Measurements from ENCODE around the gene ZHX3. TPM values are rescaled to one million over a fixed set of nuclear protein-coding genes. Genes with fewer than 3 reads are reported as not detected.

Gene ZHX3
- total and polyA plus RNA-seq, 10 of the 15 experiments (the other 5 are each of a cell fraction or from before 2014, with no cell fraction given), result 1.3 to 14.0 (median 5.0) TPM

DNA sequence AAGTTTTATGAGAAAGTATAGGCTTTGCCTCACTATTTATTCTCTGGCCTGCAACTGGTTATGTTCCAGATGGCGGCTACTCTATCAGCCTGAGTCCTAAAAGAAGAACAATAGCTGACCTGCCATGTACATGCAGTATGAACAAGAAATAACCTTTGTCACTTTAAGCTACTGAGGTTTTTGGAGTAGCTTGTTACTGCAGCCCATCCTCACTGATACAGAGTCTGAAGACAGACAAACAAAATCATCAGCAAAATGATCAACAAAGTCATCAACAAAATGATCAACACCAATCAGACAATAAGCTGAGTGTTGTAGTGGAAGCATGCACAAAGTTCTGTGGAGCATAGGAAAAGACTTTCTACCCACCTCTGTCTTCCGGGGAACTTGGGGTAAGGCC, 97.7 kb downstream of the ZHX3 start:
- Histone ChIP-seq H2AFZ (ENCODE audit: control insufficient read depth, low read depth, low read length) (no peak overlapping the region), H3K27ac (ENCODE audit: control insufficient read depth, insufficient read depth) (no peak overlapping the region), H3K79me2 (ENCODE audit: control insufficient read depth, insufficient read depth, low read length) (no peaks in the 10 kb centered on the region), H3K36me3 (ENCODE audit: control insufficient read depth in 2 of 2, insufficient read depth in 2 of 2, low read length in 1 of 2) (no peaks in the 10 kb centered on the region), H3K4me3 (no peak overlapping the region), H3K9me3 (replicated peaks; ENCODE audit: control insufficient read depth, insufficient read depth, low read length) (no peaks in the 10 kb centered on the region), H3K4me2 (ENCODE audit: control insufficient read depth, insufficient read depth) (no peak overlapping the region), H3K4me1 (ENCODE audit: control insufficient read depth, insufficient read depth, low read length) (no peaks in the 10 kb centered on the region), H3K27me3 (replicated peaks in 1 of 2; ENCODE audit: control insufficient read depth in 2 of 2, insufficient read depth in 2 of 2, low read length in 1 of 2) (no peaks in the 10 kb centered on the region), H4K20me1 (ENCODE audit: control insufficient read depth, insufficient read depth) (no peaks in the 10 kb centered on the region), H3K9ac (ENCODE audit: control insufficient read depth, insufficient read depth, low read length) (no peak overlapping the region)
- FAIRE-seq (no peak), DNase-seq (ENCODE audit: low read depth, low spot score) (no peak), ATAC-seq (no peak)
- TF ChIP-seq IKZF1 (conservative IDR thresholded peaks at IDR 0.05) (no peak), STAT1 (conservative IDR thresholded peaks at IDR 0.05) (no peak), ZNF384 (IDR thresholded peaks at IDR 0.05; ENCODE audit: borderline replicate concordance, low read depth, low read length) (no peak), IRF3 (IDR thresholded peaks at IDR 0.05) (no peak), CHD2 (IDR thresholded peaks at IDR 0.05; ENCODE audit: borderline replicate concordance, low read depth, low read length) (no peak), TBL1XR1 (IDR thresholded peaks at IDR 0.05; ENCODE audit: low read depth, low read length) (no peak), NRF1 (conservative IDR thresholded peaks at IDR 0.05; ENCODE audit: low read depth, low read length) (no peak), TAF1 (IDR thresholded peaks at IDR 0.05; ENCODE audit: borderline replicate concordance, low read depth, low read length) (no peak)
- ChIA-PET CTCF (interaction anchor here (0.6 to 2.2 kb wide), 4 partner anchors 12 to 244 kb away, joined by 3 to 15 read pairs (median 6); partner anchors contain the start of gene LPIN3), RAD21 (ENCODE audit: unreplicated experiment) (interaction anchor here (0.8 to 1.2 kb wide), 2 partner anchors 10 to 52 kb away, joined by 3 read pairs; no protein-coding TSS in a partner anchor), POLR2A (no interaction called here), SMC1A (ENCODE audit: uncharacterized antibody, unreplicated experiment) (interaction anchor here (0.8 to 1.1 kb wide), 3 partner anchors 12 to 98 kb away, joined by 3 read pairs; no protein-coding TSS in a partner anchor)
- in situ Hi-C loops (cut with MboI), result no loop called here
- BruUV-seq (replicated peaks), result no TSS peak
- WGBS (ENCODE audit: insufficient coverage, insufficient replicate concordance, low lambda C conversion rate, missing lambda C conversion rate), result 98% methylated on average over 2 of the region's 2 CpGs
- intact Hi-C loops (cut with micrococcal nuclease; ENCODE audit: unreplicated experiment), result no loop called here
